ENCODE results near the gene ZNF275. TPM values are rescaled to one million over a fixed set of nuclear protein-coding genes. Genes with fewer than 3 reads are reported as not detected.
"Not testable (repeated sequence)": the region's sequence is repeated elsewhere in the genome, so short reads cannot be mapped to it uniquely, and the experiment has no call there.

Gene ZNF275
- total and polyA plus RNA-seq, 5 experiments from 2014 or later: 4.8 to 17.1 (median 7.5) TPM

GRCh38 chrX:153306527-153307115 is 27.3 kb upstream of the ZNF275 start:
- Mint-ChIP-seq H3K4me1 (peaks cover 0 to 10% (median 5%) of the 10 kb centered on the region in 4 donors), H3K4me3 (no peak overlapping the region), H3K9me3 (no peaks in the 10 kb centered on the region), H3K36me3 (no peaks in the 10 kb centered on the region), H3K27me3 (peaks cover 0 to 19% (median 11%) of the 10 kb centered on the region in 5 donors), H3K27ac (no peak overlapping the region)
- ATAC-seq: no peak
- POLR2A ChIA-PET: no interaction called here
- DNase-seq: no peak

GRCh38 chrX:153307276-153308178 is 26.4 kb upstream of the ZNF275 start:
- ATAC-seq (no peak), DNase-seq (no peak)
- H3K4me1 Mint-ChIP-seq: peaks cover 0 to 10% (median 5%) of the 10 kb centered on the region in 4 donors
- no peak overlapping the region for H3K4me3 Mint-ChIP-seq
- POLR2A ChIA-PET: no interaction called here
- H3K9me3 Mint-ChIP-seq: no peaks in the 10 kb centered on the region
- H3K27ac Mint-ChIP-seq: no peak overlapping the region
- H3K27me3 Mint-ChIP-seq: peaks cover 0 to 19% (median 8%) of the 10 kb centered on the region in 5 donors
- H3K36me3 Mint-ChIP-seq: no peaks in the 10 kb centered on the region

- no peaks in the 10 kb centered on the region for H3K36me3 Mint-ChIP-seq
- peak overlapping the region in 1 of 10 donors; percentile 68 for H3K27ac Mint-ChIP-seq
- H3K27me3 Mint-ChIP-seq: no peaks in the 10 kb centered on the region
- no peaks in the 10 kb centered on the region for H3K9me3 Mint-ChIP-seq
- H3K4me1 Mint-ChIP-seq: peaks cover 0 to 1% (median 0%) of the 10 kb centered on the region in 4 donors
- POLR2A ChIA-PET: no interaction called here
- no peak overlapping the region for H3K4me3 Mint-ChIP-seq
- ATAC-seq (no peak), DNase-seq (no peak)
Observed at GRCh38 chrX:153310901-153311300, 23.1 kb upstream of the ZNF275 start.

GRCh38 chrX:153312041-153312440 is 21.9 kb upstream of the ZNF275 start:
- Mint-ChIP-seq H3K27ac (no peak overlapping the region), H3K4me3 (no peak overlapping the region), H3K9me3 (no peaks in the 10 kb centered on the region), H3K4me1 (peaks cover 0 to 1% (median 0%) of the 10 kb centered on the region in 4 donors), H3K36me3 (no peaks in the 10 kb centered on the region), H3K27me3 (no peaks in the 10 kb centered on the region)
- ATAC-seq (no peak), DNase-seq (no peak)
- POLR2A ChIA-PET: no interaction called here

- POLR2A ChIA-PET: no interaction called here
- no peaks in the 10 kb centered on the region for H3K27me3 Mint-ChIP-seq
- no peaks in the 10 kb centered on the region for H3K36me3 Mint-ChIP-seq
- H3K4me1 Mint-ChIP-seq: peaks cover 0 to 1% (median 0%) of the 10 kb centered on the region in 4 donors
- ATAC-seq (no peak), DNase-seq (no peak)
- no peaks in the 10 kb centered on the region for H3K9me3 Mint-ChIP-seq
- no peak overlapping the region for H3K4me3 Mint-ChIP-seq
- no peak overlapping the region for H3K27ac Mint-ChIP-seq
Observed at GRCh38 chrX:153312842-153313241, 21.1 kb upstream of the ZNF275 start.

GRCh38 chrX:153317306-153317705 is 16.6 kb upstream of the ZNF275 start:
- POLR2A ChIA-PET: no interaction called here
- peaks cover 0 to 2% (median 0%) of the 10 kb centered on the region in 9 donors for H3K9me3 Mint-ChIP-seq
- peaks cover 0 to 2% (median under 1%) of the 10 kb centered on the region in 4 donors for H3K4me1 Mint-ChIP-seq
- H3K27me3 Mint-ChIP-seq: peaks cover 0 to 5% (median 0%) of the 10 kb centered on the region in 5 donors
- no peak for ATAC-seq
- no peaks in the 10 kb centered on the region for H3K36me3 Mint-ChIP-seq
- no peak overlapping the region for H3K4me3 Mint-ChIP-seq
- no peak for DNase-seq
- no peak overlapping the region for H3K27ac Mint-ChIP-seq

GRCh38 chrX:153317996-153318722 is 15.8 kb upstream of the ZNF275 start:
- H3K27me3 Mint-ChIP-seq: peaks cover 0 to 5% (median 0%) of the 10 kb centered on the region in 5 donors

GRCh38 chrX:153318811-153319210 is 15.1 kb upstream of the ZNF275 start:
- Mint-ChIP-seq H3K27me3 (peaks cover 0 to 5% (median 0%) of the 10 kb centered on the region in 5 donors), H3K4me1 (peaks cover 2 to 3% (median 2%) of the 10 kb centered on the region in 4 donors), H3K9me3 (peaks cover 0 to 2% (median 0%) of the 10 kb centered on the region in 9 donors), H3K36me3 (no peaks in the 10 kb centered on the region), H3K4me3 (no peak overlapping the region), H3K27ac (no peak overlapping the region)
- DNase-seq: no peak
- POLR2A ChIA-PET: no interaction called here
- ATAC-seq: no peak

More at GRCh38 chrX:153317996-153318722, 15.8 kb upstream of the ZNF275 start:
- POLR2A ChIA-PET: no interaction called here
- H3K4me1 Mint-ChIP-seq: peaks cover 0 to 2% (median under 1%) of the 10 kb centered on the region in 4 donors
- no peak overlapping the region for H3K4me3 Mint-ChIP-seq
- peaks cover 0 to 2% (median 0%) of the 10 kb centered on the region in 9 donors for H3K9me3 Mint-ChIP-seq
- no peaks in the 10 kb centered on the region for H3K36me3 Mint-ChIP-seq
- no peak for ATAC-seq
- no peak for DNase-seq
- H3K27ac Mint-ChIP-seq: no peak overlapping the region

- Mint-ChIP-seq H3K27ac (no peak overlapping the region), H3K27me3 (peaks cover 0 to 5% (median 0%) of the 10 kb centered on the region in 5 donors), H3K36me3 (no peaks in the 10 kb centered on the region), H3K4me3 (no peak overlapping the region), H3K4me1 (peaks cover 2 to 9% (median 8%) of the 10 kb centered on the region in 4 donors), H3K9me3 (peaks cover 0 to 2% (median 0%) of the 10 kb centered on the region in 9 donors)
- ATAC-seq (no peak), DNase-seq (no peak)
- POLR2A ChIA-PET: no interaction called here
Observed at GRCh38 chrX:153319295-153320046, 14.5 kb upstream of the ZNF275 start.

GRCh38 chrX:153320047-153320443 is 13.9 kb upstream of the ZNF275 start:
- H3K36me3 Mint-ChIP-seq, ATAC-seq, H3K9me3 Mint-ChIP-seq, H3K27me3 Mint-ChIP-seq, H3K4me3 Mint-ChIP-seq, POLR2A ChIA-PET, DNase-seq, H3K27ac Mint-ChIP-seq: not testable (repeated sequence)
- peaks cover 2 to 12% (median 8%) of the 10 kb centered on the region in 4 donors for H3K4me1 Mint-ChIP-seq

GRCh38 chrX:153320555-153321184 is 13.3 kb upstream of the ZNF275 start:
- Mint-ChIP-seq H3K27me3 (peaks cover 0 to 5% (median 0%) of the 10 kb centered on the region in 5 donors), H3K36me3 (no peaks in the 10 kb centered on the region), H3K27ac (no peak overlapping the region), H3K9me3 (peaks cover 0 to 4% (median 0%) of the 10 kb centered on the region in 9 donors), H3K4me3 (no peak overlapping the region), H3K4me1 (peaks cover 2 to 12% (median 8%) of the 10 kb centered on the region in 4 donors)
- POLR2A ChIA-PET: no interaction called here
- DNase-seq (no peak), ATAC-seq (no peak)
